GM11168 (cell line): Measurements from ENCODE around the gene ADAP2.
"Not testable (repeated sequence)": the region's sequence is repeated elsewhere in the genome, so short reads cannot be mapped to it uniquely, and the experiment has no call there.

Experiments used
- in situ Hi-C: fragments of 300-500 bp; cut with MboI; formaldehyde crosslinking; loops from one replicate; pipeline ENCODE4 v1.12.0; 2022; ENCODE audit warnings: low sequenced_read_pairs; ENCODE audit not compliant: unreplicated experiment

Gene ADAP2

DNA sequence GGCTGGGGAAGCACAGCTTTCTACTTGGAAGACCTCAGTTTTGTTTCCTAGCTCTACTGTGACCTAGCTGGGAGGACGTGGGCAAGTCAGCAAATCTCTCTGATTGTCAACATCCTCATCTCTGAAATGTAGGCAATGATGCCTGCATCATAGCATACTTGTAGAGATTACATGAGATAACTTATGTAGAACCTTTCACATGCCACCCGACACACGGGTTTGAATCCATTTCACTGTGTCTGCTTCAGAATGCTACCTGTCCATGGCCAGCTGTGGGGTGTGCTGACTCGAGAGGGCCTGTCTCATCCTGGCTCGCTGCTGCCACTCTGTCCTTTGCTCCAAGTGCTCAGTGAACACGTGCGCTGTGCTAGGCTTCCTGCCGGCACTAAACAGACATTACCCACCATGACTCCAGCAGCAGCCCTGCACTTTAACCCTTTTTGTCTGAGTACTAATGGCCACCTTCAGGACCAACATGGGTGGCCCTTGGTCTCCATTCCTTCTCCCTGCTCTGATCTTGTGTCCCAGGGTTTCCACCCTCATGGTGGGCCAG lies 7.4 kb downstream of the ADAP2 start:
- in situ Hi-C loops = no loop called here

GRCh38 chr17:30929861-30930260 lies 8.1 kb downstream of the ADAP2 start:
- in situ Hi-C loops = not testable (repeated sequence)

- in situ Hi-C loops = no loop called here
Measured at GRCh38 chr17:30930495-30930894, 8.8 kb downstream of the ADAP2 start.

- in situ Hi-C loops = not testable (repeated sequence)
Measured at GRCh38 chr17:30931582-30931981, 9.8 kb downstream of the ADAP2 start.

DNA sequence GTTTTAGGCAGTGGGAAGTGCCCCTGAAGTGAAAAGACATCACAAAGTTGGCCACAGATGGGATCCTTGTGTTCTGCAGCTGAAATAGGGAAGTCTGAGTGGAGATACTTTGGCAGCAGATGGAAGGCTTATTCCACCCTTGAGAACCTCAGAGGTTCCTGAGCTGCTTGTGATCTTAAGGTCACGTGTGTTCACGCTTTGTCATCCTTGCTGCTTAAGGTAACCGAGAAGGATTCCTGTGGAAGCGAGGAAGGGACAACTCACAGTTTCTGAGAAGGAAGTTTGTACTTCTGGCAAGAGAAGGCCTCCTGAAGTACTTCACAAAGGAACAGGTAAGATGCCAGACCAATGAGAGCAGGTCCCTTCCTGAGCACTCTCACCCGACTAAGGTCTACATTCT lies 12.2 kb downstream of the ADAP2 start:
- in situ Hi-C loops = no loop called here

DNA sequence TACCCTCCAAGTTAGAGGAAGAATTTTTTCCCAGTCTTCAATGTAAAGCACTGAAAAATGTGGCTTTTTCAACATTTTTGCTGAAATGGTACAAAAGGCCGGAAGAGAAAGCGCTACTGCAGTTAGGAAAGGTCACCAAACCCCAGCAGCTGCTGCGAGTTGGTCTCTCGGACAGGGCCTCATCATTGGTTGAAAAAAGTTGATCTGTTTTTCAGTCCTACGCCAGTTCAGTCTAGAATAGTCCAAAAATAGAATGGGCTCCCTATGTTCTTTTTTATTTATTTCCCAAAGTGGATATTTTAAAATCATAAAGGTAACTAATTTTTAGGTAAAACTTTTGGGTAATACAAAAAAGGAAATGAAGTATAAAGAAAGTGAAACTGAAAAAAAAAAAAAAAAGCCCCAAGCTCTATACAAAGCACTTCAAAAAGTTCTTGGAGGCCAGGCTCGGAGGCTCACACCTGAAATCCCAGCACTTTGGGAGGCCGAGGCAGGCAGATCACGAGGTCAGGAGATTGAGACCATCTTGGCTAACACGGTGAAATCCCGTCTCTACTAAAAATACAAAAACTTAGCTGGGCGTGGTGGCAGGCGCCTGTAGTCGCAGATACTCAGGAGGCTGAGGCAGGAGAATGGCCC lies 17.4 kb downstream of the ADAP2 start:
- in situ Hi-C loops = no loop called here

DNA sequence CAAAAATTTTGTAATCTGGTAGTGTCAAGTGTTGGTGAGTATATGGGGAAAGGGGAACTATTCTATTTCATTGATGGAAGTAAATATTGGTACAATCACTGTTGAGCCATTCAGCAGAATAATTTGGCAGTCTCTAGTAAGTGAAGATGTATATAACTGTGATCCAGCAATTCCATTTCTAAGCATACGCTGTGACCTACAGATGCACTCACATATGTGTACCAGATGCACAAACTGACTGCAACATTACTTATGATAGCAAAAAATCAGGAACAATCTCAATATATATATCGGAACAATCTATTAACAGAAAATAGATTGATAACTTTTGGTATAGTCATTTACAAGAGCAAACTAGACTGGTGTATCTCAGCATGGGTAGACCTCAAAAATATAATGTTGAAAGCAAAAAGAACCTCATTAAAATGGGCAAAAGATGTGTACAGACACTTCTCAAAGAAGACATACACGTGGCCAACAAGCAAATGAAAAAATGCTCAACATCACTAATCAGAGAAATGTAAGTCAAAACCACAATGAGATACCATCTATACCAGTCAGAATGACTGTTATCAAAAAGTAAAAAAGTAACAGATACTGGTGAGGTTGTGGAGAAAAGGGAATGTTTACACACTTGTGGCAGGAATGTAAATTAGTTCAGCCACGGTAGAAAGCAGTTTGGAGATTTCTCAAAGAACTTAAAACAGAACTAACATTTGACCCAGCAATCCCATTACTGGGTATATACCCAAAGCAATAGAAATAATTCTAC lies 20.7 kb downstream of the ADAP2 start:
- in situ Hi-C loops = no loop called here

GRCh38 chr17:30947796-30948195 lies 26.1 kb downstream of the ADAP2 start:
- in situ Hi-C loops = no loop called here

DNA sequence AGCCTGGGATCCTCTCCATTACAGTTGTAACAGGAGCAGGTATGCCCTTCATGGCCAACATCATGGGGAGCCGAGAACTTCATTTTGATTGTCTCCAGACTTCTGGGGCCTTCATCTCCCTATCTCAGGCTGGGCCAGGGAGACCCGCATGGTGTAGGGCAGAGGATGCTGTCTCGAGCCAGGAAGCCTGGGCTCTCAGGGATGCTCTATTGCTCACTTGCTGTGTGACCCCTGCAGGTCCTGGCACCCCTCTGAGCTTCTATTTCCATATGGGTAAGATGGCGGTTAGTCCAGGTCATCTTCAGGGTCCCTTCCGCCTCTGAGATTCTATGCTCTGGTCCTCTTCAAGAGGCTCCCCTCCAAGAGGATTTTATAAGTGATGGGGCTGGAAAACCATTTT lies 28.4 kb downstream of the ADAP2 start:
- in situ Hi-C loops = no loop called here

DNA sequence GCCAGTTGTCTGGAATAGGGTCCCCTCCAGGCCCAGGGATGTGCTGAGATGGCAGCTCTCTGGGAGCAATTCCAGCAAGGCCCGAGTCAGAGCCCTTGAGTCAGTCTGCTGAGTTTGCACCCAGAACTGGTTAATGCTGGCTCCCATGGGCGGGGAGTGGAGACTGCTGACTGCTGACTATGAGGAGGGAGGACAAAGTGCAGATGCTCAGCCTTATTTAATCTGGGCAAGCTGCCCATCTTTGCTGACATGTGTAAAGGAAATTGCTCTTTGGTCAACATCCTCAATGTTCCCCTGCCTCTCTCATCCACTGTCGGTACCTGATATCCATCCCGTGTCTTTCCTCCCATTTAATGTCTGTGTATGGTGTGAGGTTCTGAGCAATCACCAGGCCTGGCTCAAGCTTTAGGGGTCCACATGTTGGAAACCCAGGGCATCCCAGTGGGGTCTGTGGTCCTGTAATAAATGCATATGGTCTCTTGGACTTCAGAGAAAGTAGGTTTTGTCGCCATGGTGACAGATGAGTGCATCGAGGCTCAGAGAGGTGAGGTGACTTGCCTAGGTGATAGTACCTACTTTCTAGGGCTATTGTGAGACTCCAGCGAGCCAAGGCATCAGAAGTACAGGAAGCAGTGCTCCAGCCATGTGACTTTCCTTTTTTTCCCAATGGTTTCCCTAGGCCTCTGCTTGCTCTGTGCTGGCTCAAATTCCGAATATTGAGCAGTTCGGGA lies 29.1 kb downstream of the ADAP2 start:
- in situ Hi-C loops = no loop called here

GRCh38 chr17:30952638-30953393 lies 31.1 kb downstream of the ADAP2 start:
- in situ Hi-C loops = no loop called here

DNA sequence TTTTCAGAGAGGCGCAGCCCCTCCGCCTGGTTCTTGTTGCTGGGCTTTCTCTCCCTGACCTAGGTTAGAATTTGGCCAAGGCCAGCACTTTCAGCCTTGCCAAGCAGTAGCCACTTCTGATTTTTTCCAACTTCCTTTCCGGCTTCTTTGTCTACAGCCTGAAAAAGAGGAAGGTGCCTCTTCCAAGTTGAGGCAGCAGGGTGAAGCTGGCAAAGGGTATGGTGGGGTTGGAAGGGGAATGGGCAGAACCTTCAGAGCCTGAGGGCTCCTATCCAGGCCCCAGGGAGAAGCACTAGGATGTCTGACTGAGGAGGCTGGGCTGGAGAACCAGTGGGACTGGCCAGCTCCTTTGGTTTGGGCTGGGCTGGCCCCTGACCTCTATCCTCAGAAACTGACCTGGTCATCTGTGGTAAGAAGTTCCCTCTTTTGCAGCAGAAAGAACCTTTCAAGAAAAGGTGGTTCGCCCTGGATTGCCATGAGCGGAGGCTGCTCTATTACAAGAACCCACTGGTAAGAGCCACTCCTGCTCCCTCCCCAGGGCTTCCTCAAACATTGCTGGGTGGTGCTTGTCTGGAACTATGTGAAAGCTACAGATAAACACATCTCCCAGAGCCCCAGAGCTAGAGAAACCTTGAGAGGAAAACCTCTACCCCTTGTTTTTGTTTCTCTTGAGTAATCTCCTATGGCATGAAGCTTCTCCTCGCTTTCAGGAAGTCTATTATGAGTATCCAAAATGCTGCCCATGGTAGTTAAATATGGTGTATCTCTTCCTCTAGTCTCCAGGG lies 32.5 kb downstream of the ADAP2 start:
- in situ Hi-C loops = no loop called here

- in situ Hi-C loops = no loop called here
Measured at GRCh38 chr17:30956764-30957374, 35.1 kb downstream of the ADAP2 start.

DNA sequence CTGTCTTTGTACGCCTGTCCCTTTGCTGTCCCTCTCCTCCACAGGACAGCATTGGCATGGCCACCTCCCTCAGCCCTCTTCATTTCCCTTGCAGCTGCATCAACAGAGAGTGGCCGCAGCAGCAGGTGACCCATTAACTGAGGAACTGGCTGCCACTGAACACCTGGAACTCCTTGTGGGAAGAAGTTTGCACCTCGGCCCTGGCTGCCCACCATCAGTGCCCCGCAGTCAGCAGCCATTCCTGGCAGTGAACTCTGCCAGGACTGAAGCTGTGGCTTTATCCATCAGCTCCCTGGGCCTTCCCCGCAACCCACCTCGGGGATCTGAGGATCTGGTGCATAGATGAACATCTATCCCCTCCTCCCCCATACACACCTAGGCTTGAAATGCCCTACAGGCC lies 36.0 kb downstream of the ADAP2 start:
- in situ Hi-C loops = no loop called here

DNA sequence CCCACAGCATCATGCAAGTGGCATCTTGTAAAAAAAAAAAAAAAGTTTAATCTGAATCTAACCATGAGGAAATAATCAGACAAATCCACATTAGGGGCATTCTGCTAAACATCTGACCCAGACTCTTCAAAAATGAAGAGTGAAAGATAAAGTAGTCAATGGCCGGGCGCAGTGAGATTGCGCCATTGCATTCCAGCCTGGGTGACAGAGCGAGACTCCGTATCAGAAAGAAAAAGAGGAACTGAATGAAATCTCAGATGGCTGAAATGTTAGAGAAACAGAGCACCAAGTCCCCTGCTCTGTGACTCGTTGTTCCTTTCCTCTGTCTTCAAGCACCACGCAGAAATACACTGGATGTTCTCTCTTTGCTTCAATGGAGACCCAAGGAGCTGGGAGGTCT lies 36.4 kb downstream of the ADAP2 start:
- in situ Hi-C loops = no loop called here

DNA sequence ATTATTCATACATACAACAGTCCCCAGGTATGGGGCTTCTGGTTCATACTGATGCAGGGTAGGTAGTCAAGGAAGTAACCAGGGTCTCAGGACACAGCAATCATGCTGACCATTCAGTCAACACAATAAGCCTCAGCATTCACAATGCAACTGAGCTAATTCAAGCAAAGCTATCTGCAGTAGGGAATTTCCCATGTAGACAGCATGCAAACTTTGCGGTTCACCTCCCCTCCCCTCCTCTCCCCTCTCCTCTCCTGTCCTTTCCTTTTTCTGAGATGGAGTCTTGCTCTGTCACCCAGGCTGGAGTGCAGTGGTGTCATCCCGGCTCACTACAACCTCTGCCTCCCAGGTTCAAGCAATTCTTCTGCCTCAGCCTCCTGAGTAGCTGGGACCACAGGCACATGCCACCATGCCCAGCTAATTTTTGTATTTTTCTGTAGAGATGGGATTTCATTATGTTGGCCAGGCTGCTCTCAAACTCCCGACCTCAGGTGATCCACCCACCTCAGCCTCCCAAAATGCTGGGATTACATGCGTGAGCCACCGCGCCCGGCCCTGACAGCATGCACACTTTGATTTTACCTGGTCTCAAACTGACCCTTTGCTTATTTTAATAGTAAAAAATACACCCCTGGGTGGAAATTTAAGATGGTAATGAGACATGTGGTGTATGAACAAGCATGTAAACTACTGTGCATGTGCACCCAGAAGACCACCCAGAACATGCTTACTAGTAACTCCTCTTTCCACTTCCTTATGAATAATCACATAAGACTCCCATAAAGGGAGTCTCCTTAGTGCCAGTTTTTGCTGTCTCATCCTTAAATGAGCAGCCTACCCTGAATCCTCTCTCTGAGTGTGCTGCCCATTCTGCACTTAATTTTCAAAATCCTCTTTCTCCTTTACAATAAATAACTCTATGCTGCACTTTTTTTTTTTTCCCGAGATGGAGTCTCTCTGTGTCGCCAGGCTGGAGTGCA lies 39.8 kb downstream of the ADAP2 start:
- in situ Hi-C loops = no loop called here

GRCh38 chr17:30964312-30964711 lies 42.6 kb downstream of the ADAP2 start:
- in situ Hi-C loops = not testable (repeated sequence)

DNA sequence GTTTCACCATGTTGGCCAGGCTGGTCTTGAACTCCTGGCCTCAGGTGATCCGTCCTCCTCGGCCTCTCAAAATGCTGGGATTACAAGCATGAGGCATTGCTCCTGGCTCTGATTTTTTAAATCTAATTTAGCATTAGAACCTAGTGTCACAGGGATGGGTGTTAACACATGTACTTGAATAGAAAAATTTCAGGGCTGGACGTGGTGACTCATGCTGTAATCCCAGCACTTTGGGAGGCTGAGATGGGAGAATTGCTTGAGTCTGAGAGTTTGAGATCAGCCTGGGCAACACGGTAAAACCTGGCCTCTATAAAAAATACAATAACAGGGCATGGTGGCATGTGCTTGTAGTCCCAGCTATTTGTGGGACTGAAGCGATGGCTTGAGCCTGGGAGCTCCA lies 43.1 kb downstream of the ADAP2 start:
- in situ Hi-C loops = no loop called here
